K562 (cell line): Measurements from ENCODE around the gene MOB3B. TPM values are rescaled to one million over a fixed set of nuclear protein-coding genes. Genes with fewer than 3 reads are reported as not detected.

Experiments used
- ATAC-seq: fragments of 200-7000 bp; cut with Tn5 transposase; 3 replicates; pipeline ENCODE4 v1.9.1; 2020; ENCODE audit warnings: moderate library complexity
- BruUV-seq: library from RNA; stranded (reverse); fragments of 400-500 nt; replicated peaks from 2 replicates; lab custom pipeline; 2021; lab: Mats Ljungman, UMichigan
- CTCF ChIA-PET: fragments of 300-600 bp; formaldehyde crosslinking; extraction: SDS; loops from one replicate; lab custom pipeline; 2021; ENCODE audit warnings: low intra/inter-chr PET ratio; lab: Yijun Ruan, JAX
- POLR2A ChIA-PET: fragments of 300-600, 350-650 bp; sonication (Branson Sonifier 250); formaldehyde crosslinking; extraction: SDS; loops from one replicate; lab custom pipeline; 2021; ENCODE audit warnings: antibody characterized with exemption, inconsistent platforms; lab: Yijun Ruan, JAX
- DNase-seq, 4 experiments: peaks; one replicate each; pipeline versions ENCODE4 v3.0.0 to v3.0.0-alpha.2; 2011 to 2018; ENCODE audit warnings: low spot score in 3 of 4, mixed read lengths in 3 of 4; ENCODE audit errors: extremely low read depth in 1 of 4
- FAIRE-seq: peaks from 2 replicates; lab custom pipeline; 2011; peaks lifted over from hg19 to GRCh38; lab: Jason Lieb, UNC
- H2AFZ ChIP-seq: 2 replicates; pipeline ENCODE4 v1.6.0; 2011; ENCODE audit warnings: low read depth, low read length, control low read depth, inconsistent platforms
- H3K27ac ChIP-seq: fragments of 200-600 bp; 3 replicates; pipeline ENCODE4 v1.8.0; 2011; ENCODE audit warnings: low read depth, mild to moderate bottlenecking, control low read depth, inconsistent platforms, low read length, moderate library complexity, mixed read lengths; ENCODE audit errors: extremely low read depth
- H3K27me3 ChIP-seq, 2 experiments: fragments of 300-600 bp in 1 of 2; 2 replicates in 1 of 2; 3 replicates in 1 of 2; pipeline versions ENCODE4 v1.6.0 to v1.8.0; 2011; ENCODE audit warnings: inconsistent platforms in 2 of 2, low read length in 2 of 2, mild to moderate bottlenecking in 1 of 2, mixed read lengths in 1 of 2, moderate library complexity in 1 of 2; ENCODE audit not compliant: control insufficient read depth in 2 of 2, insufficient read depth in 2 of 2
- H3K36me3 ChIP-seq: fragments of 300-600 bp; 3 replicates; pipeline ENCODE4 v1.8.0; 2011; ENCODE audit warnings: mild to moderate bottlenecking, low read length, inconsistent platforms; ENCODE audit not compliant: control insufficient read depth, insufficient read depth
- H3K4me1 ChIP-seq, 2 experiments: fragments of 200-600 bp in 1 of 2; replicated peaks in 1 of 2; 2 replicates in 1 of 2; 3 replicates in 1 of 2; pipeline versions ENCODE4 v1.5.1 to v1.8.0; 2011; ENCODE audit warnings: inconsistent platforms in 2 of 2, low read length in 2 of 2, mild to moderate bottlenecking in 1 of 2, mixed read lengths in 1 of 2, moderate library complexity in 1 of 2; ENCODE audit not compliant: control insufficient read depth in 2 of 2, insufficient read depth in 2 of 2
- H3K4me2 ChIP-seq: 2 replicates; pipeline ENCODE4 v1.6.1; 2011; ENCODE audit warnings: low read length, control low read depth, inconsistent platforms, mixed read lengths; ENCODE audit not compliant: insufficient read depth
- H3K4me3 ChIP-seq: fragments of 200-600 bp; sonication (generic), shearing (Covaris generic); 2 replicates; pipeline ENCODE4 v1.5.1; 2016; ENCODE audit warnings: control low read depth, inconsistent platforms
- H3K79me2 ChIP-seq: fragments of 200-600 bp; 3 replicates; pipeline ENCODE4 v1.8.0; 2011; ENCODE audit warnings: low read length, inconsistent platforms; ENCODE audit not compliant: control insufficient read depth, insufficient read depth
- H3K9ac ChIP-seq, 2 experiments: 2 replicates each; pipeline versions ENCODE4 v1.6.0 to v1.6.1; 2011; ENCODE audit warnings: low read depth in 2 of 2, low read length in 2 of 2, control low read depth in 1 of 2, inconsistent platforms in 1 of 2, mild to moderate bottlenecking in 1 of 2, mixed read lengths in 1 of 2; ENCODE audit not compliant: insufficient read depth in 1 of 2
- H3K9me1 ChIP-seq: one replicate; pipeline ENCODE4 v1.6.0; 2011; ENCODE audit warnings: inconsistent platforms, mild to moderate bottlenecking, low read length, moderate library complexity; ENCODE audit not compliant: control insufficient read depth, insufficient read depth
- H3K9me3 ChIP-seq: replicated peaks from 2 replicates; pipeline ENCODE4 v1.5.1; 2011; ENCODE audit warnings: low read depth, low read length, inconsistent platforms; ENCODE audit not compliant: control insufficient read depth, insufficient read depth
- H4K20me1 ChIP-seq: replicated peaks from 2 replicates; pipeline ENCODE4 v1.6.1; 2011; ENCODE audit warnings: low read length, inconsistent platforms, mixed read lengths; ENCODE audit not compliant: control insufficient read depth, insufficient read depth
- BDP1 ChIP-seq: IDR thresholded peaks from 3 replicates; pipeline ENCODE4 v1.6.1; 2011; ENCODE audit not compliant: insufficient read length, insufficient read depth
- CEBPB ChIP-seq: fragments of 450-650 bp; IDR thresholded peaks from 2 replicates; pipeline ENCODE4 v1.6.1; 2016; ENCODE audit warnings: missing genetic modification characterization, missing compliant biosample characterization
- FIP1L1 ChIP-seq: fragments of 200-400 bp; formaldehyde crosslinking; IDR thresholded peaks from 2 replicates; pipeline ENCODE4 v1.6.1; 2018; ENCODE audit warnings: mild to moderate bottlenecking, low read depth, low read length; ENCODE audit not compliant: poor library complexity, severe bottlenecking
- FOXP4 ChIP-seq: sonication (generic); formaldehyde crosslinking; IDR thresholded peaks from 2 replicates; pipeline ENCODE4 v1.8.0; 2022; ENCODE audit warnings: mild to moderate bottlenecking, missing genetic modification reagents, borderline replicate concordance
- KLF1 ChIP-seq: fragments of 450-650 bp; IDR thresholded peaks from 2 replicates; pipeline ENCODE4 v1.6.1; 2016; ENCODE audit warnings: missing genetic modification characterization, missing compliant biosample characterization
- RAD21 ChIP-seq, 2 experiments: fragments of 250-450 bp in 1 of 2; fragments of 450-650 bp in 1 of 2; sonication (Bioruptor Pico) in 1 of 2; formaldehyde crosslinking in 1 of 2; IDR thresholded peaks in 1 of 2; conservative IDR thresholded peaks in 1 of 2; 2 replicates each; pipeline versions ENCODE4 v1.4.0 to v1.8.0; 2020 to 2022; ENCODE audit warnings: mild to moderate bottlenecking in 2 of 2, moderate library complexity in 1 of 2
- ZNF609 ChIP-seq: sonication (generic); formaldehyde crosslinking; IDR thresholded peaks from 2 replicates; pipeline ENCODE4 v1.8.1; 2023; ENCODE audit warnings: missing genetic modification reagents, mild to moderate bottlenecking, borderline replicate concordance
- ZNF655 ChIP-seq: fragments of 250-450 bp; sonication (Bioruptor Pico); IDR thresholded peaks from 2 replicates; pipeline ENCODE4 v1.5.0; 2021
- ZNF76 ChIP-seq: fragments of 250-450 bp; sonication (Bioruptor Pico); IDR thresholded peaks from 2 replicates; pipeline ENCODE4 v1.4.0; 2020; ENCODE audit warnings: mild to moderate bottlenecking, moderate library complexity, borderline replicate concordance
- WGBS: fragments of 100-300 bp; shearing (Covaris generic); methylation state at CpG from one replicate; pipeline ENCODE4 v1.1.6; 2016; ENCODE audit warnings: low coverage, mixed read lengths; ENCODE audit not compliant: insufficient coverage; ENCODE audit errors: missing lambda C conversion rate; 5-methylcytosine and 5-hydroxymethylcytosine counted together
- in situ Hi-C: fragments of 300-500 bp; cut with MboI; formaldehyde crosslinking; loops from 4 replicates; pipeline ENCODE4 v1.15.0; 2018; ENCODE audit warnings: inconsistent platforms, mixed read lengths
- intact Hi-C: fragments of 100-400 bp; cut with micrococcal nuclease; formaldehyde crosslinking; loops from 2 replicates; pipeline ENCODE4 v1.14.2; 2022
- polyA plus RNA-seq, 8 experiments: library from polyadenylated mRNA; depleted of rRNA in 4 of 8; stranded (reverse) in 5 of 8; unstranded in 3 of 8; fragments of >200 nt; fragmentation: Nextera tagmentation in 2 of 8; fragmentation: Illumina TruSeq in 1 of 8; extraction: Ambion mirVana in 2 of 8; extraction: Trizol in 1 of 8; gene quantifications; 2 replicates each; pipeline versions ENCODE4 v1.2.1 to v1.2.3, GENCODE V29; 2011 to 2014; ENCODE audit warnings: inconsistent platforms in 1 of 8, missing spikeins in 1 of 8
- total RNA-seq, 7 experiments: library from RNA; depleted of rRNA in 6 of 7; stranded (reverse); fragments of >200 nt in 6 of 7; fragmentation: Illumina TruSeq in 2 of 7; extraction: Trizol in 2 of 7; gene quantifications; 2 replicates each; pipeline versions ENCODE4 v1.2.1 to v1.2.3, GENCODE V29; 2011 to 2021; ENCODE audit warnings: low replicate concordance in 1 of 7

The MOB3B gene
- total and polyA plus RNA-seq, 9 of the 15 experiments (the other 6 are each of a cell fraction or from before 2014, with no cell fraction given), result 3.6 to 12.8 (median 7.2) TPM

GRCh38 chr9:27386571-27387091, 143.0 kb downstream of the MOB3B start:
- Histone ChIP-seq H3K9me1 (no peaks in the 10 kb centered on the region), H3K36me3 (no peaks in the 10 kb centered on the region), H3K27ac (no peak overlapping the region), H2AFZ (no peak overlapping the region), H3K9me3 (no peaks in the 10 kb centered on the region)
- POLR2A ChIA-PET, result no interaction called here
- CTCF ChIA-PET, result no interaction called here
- TF ChIP-seq CEBPB (tag), result no peak
- no peak for TF ChIP-seq BDP1
- TF ChIP-seq FOXP4 (CRISPR knock-in tag), result no peak
- no peak for TF ChIP-seq RAD21 (CRISPR knock-in tag; conservative IDR thresholded peaks at IDR 0.05 in 1 of 2, IDR thresholded peaks at IDR 0.05 in 1 of 2)
- TF ChIP-seq ZNF655 (CRISPR knock-in tag), result no peak
- TF ChIP-seq KLF1 (tag), result no peak
- no peak for TF ChIP-seq ZNF609
- TF ChIP-seq FIP1L1, result no peak
- TF ChIP-seq ZNF76 (CRISPR knock-in tag), result no peak
- TF ChIP-seq, all 486 proteins: peak for 0
- WGBS, result 94% methylated on average over 3 of the region's 4 CpGs
- intact Hi-C loops, result no loop called here
- H4K20me1 ChIP-seq, result no peaks in the 10 kb centered on the region
- in situ Hi-C loops, result no loop called here
- BruUV-seq, result no TSS peak
- DNase-seq (no peak), FAIRE-seq (no peak), ATAC-seq (no peak)
- H3K79me2 ChIP-seq, result peaks cover 7% of the 10 kb centered on the region; the same call in 1 of the 3 replicates
- no peak overlapping the region for H3K4me3 ChIP-seq
- no peaks in the 10 kb centered on the region; a peak in 1 of 5 replicates for H3K4me1 ChIP-seq
- no peak overlapping the region for H3K9ac ChIP-seq
- no peak overlapping the region for H3K4me2 ChIP-seq
- H3K27me3 ChIP-seq, result no peaks in the 10 kb centered on the region
